Activated gamma-delta T cell (primary cell): Measurements from ENCODE around the gene ZEB2.

ENCODE experiments used
- DNase-seq: peaks from one replicate; lab custom pipeline; 2025; lab: John Stamatoyannopoulos, UW

Gene ZEB2

DNA sequence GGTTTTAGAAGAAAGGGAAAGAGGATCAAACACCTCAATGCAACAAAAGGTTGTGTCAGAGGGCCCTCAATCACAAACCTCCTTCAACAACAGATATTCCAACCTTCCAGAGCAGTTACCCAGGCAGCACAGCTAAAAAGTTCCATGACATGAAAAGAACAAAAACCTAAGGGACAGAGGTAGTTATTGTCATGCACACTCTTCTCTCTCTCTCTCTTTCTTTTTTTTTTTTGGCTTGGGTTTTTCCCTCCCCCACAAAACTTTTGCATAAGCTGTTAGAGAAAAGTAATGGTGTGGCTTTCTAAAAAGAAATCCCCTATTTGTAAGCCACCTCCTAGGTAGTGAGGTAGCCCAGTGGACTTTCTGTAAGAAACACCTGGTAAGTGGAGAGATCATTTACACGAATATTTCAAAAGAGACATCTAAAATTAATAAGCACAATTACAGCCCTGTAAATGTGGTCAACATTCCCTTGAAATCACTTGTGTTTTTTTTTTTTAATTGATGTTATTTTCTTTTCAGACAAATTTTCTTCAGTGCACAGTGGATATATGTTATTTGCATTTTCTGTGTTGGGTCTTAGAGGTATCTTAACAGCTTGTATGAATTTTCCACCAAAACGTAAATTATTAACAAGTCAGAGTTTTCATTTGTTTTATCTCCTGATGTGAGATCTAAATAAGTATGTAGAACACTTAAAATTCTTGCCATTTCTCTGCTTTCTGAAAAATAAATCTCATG, 48.4 kb downstream of the ZEB2 start:
- DNase-seq = no peak

DNA sequence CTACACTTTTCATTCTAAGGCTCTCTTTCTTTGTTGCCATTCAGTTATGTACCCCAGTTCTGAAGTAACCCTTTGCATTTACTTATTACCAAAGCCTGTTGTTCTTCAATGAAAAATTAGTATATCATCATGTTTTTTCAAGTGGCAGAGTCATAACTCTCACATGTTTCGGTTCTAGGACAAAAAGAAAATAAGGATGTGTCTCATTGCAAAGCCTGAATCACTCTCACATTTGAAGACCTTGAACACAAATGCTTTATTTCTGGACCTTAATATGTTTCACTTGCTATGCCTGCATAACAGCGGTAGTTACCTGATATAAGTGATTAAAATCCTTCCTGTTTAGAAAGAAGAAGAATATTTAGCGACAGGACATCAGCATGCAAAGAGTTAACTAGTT, 49.1 kb downstream of the ZEB2 start:
- DNase-seq = no peak

- DNase-seq = no peak
Observed at GRCh38 chr2:144470334-144470733, 49.6 kb downstream of the ZEB2 start.

- no peak for DNase-seq
Observed at GRCh38 chr2:144469798-144470197, 50.1 kb downstream of the ZEB2 start.

GRCh38 chr2:144468823-144469595, 50.9 kb downstream of the ZEB2 start:
- no peak for DNase-seq

- DNase-seq = no peak
Observed at GRCh38 chr2:144467502-144468137, 52.3 kb downstream of the ZEB2 start.

GRCh38 chr2:144466637-144467036, 53.3 kb downstream of the ZEB2 start:
- no peak for DNase-seq

- no peak for DNase-seq
Observed at GRCh38 chr2:144465749-144466148, 54.2 kb downstream of the ZEB2 start.

GRCh38 chr2:144464730-144465129, 55.2 kb downstream of the ZEB2 start:
- no peak for DNase-seq

DNA sequence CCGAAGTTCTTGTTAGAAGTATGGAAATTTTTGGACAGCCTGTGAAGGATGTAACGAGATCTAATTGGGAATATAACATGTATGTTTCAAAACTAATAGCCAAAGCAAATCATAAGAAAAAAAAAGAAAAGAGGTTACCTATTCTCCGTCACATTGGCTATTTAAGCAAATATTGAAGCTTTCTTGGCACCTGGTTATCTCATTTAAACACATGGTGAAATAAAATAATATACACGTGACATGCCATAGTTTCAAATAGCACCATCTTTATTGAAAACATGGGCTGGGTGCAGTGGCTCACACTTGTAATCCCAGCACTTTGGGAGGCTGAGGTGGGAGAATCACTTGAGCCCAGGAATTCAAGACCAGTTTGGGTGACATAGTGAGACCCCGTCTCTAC, 56.7 kb downstream of the ZEB2 start:
- DNase-seq = no peak

- DNase-seq = no peak
Observed at GRCh38 chr2:144462266-144462665, 57.7 kb downstream of the ZEB2 start.

DNA sequence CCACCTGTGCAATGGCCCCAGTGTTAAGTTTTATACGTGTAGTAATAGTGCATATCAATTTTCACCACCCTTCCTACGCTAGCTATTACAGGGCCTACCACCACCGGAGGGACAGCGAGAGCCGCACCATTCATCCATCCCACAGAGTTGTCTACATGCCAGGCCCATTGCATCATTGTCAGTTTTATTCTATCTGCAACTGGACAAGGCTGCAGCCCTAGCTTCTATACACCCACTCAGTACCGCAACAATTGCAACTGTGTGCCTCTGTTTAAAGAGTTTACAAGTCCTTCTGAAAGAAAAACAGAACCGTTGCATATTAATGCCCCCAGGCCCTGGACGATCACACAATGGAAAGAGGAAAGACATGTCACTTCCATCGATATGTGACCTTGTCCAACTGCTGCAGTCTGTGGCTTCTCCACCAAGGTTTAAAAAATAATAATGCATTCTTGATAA, 58.6 kb downstream of the ZEB2 start:
- no peak for DNase-seq

GRCh38 chr2:144460727-144461307, 59.1 kb downstream of the ZEB2 start:
- DNase-seq = no peak

- no peak for DNase-seq
Observed at GRCh38 chr2:144459937-144460336, 60.0 kb downstream of the ZEB2 start.

GRCh38 chr2:144459286-144459685, 60.6 kb downstream of the ZEB2 start:
- DNase-seq = no peak

GRCh38 chr2:144458541-144458940, 61.4 kb downstream of the ZEB2 start:
- no peak for DNase-seq

- no peak for DNase-seq
Observed at GRCh38 chr2:144456680-144457079, 63.2 kb downstream of the ZEB2 start.

GRCh38 chr2:144455987-144456386, 63.9 kb downstream of the ZEB2 start:
- no peak for DNase-seq

DNA sequence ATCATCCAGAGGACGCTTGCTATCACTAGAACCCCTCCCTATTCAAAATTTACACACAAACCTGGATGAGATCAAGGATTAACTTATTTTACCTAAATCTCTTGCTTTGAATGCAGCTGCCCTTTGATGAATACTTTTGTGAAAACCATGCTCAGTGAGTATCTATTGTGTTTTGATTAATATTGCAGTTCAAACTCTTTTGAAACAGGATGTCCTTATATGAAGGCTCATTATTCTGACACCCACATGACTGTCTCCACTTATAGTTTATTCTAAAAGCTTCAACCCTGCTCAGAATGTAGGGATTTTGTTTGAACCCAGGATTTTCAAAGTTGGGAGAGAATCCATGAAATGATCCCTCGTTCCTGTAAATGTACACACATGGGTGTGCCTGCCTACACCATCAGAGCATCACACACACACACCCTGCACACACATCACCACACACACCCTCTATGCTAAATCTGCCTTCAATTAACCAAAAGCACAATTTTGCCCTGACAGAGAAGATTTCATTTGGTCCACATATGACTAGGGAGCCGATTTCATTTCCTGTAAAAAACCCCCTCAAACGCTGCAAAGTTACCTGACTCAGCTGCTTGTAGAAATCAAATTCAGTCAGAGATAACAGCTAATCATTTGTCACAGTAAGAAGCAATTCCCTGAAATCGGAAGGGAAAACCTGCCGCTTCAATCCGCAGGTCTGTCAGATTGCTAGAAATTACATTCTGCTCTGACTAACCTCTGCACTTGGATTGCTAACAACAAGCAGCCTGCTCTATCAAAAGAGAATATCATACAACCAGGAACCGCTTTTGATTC, 65.2 kb downstream of the ZEB2 start:
- DNase-seq = no peak

DNA sequence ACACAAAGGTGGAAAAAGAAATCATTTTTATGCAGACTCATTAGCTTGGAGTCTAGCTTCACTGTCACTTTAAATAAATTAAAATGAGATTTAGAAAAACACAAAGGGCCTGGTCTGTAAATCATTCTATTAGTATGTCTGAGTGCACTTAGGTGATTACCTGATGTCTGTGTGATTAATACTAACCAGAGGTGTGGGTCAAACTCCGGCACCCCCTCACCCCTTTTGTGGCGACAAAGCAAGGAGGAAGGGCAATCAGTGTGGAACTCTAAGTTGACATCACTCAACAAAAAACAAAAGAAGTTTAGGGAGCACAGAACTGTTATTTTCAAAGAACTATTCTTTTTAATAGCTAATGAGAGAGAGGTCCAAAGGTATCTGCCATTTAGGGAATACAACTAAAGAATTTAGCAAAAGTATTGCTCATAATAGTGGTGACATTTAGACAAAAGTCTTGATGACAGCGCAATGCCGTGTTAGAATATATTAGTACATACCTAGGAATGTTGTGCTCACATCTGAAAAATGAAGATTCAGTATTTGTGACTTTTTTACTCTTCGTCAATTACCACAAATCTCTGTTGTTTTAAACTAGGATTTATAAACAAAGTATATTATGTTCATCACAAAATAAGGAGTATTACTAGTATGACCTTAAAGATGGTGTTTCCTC, 66.3 kb downstream of the ZEB2 start:
- DNase-seq = no peak

DNA sequence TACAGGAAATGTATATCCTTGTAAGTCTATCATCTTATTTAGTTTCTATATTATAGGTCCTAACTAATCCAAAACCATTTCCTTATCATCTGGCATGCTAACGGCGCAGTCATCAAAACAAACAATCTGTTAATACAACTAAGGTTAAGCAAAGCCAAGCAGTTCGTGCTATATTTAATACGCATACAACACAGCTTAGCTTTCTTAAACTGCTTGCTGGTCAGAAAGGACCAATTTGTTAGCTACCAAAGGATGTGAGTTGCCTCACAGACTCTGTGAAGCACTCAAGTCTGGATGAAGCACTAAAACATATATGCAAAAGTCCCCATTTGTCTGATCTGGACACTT, 67.0 kb downstream of the ZEB2 start:
- DNase-seq = no peak
